NCI-H69 (cell line): Measurements from ENCODE around the gene HEPH.
"Not testable (repeated sequence)": the region's sequence is repeated elsewhere in the genome, so short reads cannot be mapped to it uniquely, and the experiment has no call there.

Source experiments
- DNase-seq: peaks from one replicate; lab custom pipeline; 2025; lab: John Stamatoyannopoulos, UW

HEPH gene

GRCh38 chrX:66163849-66164411 lies at the start of gene HEPH:
HEPH (plus strand) TSS chrX:66164247; CDS start chrX:66170571, 6,324 bp downstream.
- DNase-seq = no peak

- not testable (repeated sequence) for DNase-seq
These were observed 45.3 kb upstream of the HEPH start for GRCh38 chrX:66118722-66119121.

GRCh38 chrX:66121354-66121753 lies 42.7 kb upstream of the HEPH start:
- DNase-seq = not testable (repeated sequence)

GRCh38 chrX:66126662-66127061 lies 37.4 kb upstream of the HEPH start:
- DNase-seq = no peak

GRCh38 chrX:66130469-66130868 lies 33.6 kb upstream of the HEPH start:
- DNase-seq = no peak

GRCh38 chrX:66135284-66135683 lies 28.8 kb upstream of the HEPH start:
- DNase-seq = not testable (repeated sequence)

GRCh38 chrX:66142351-66142750 lies 21.7 kb upstream of the HEPH start:
- no peak for DNase-seq

GRCh38 chrX:66144258-66144657 lies 19.8 kb upstream of the HEPH start:
- DNase-seq = no peak

- DNase-seq = no peak
These were observed 14.5 kb upstream of the HEPH start for GRCh38 chrX:66149519-66149918.

GRCh38 chrX:66150163-66150562 lies 13.9 kb upstream of the HEPH start:
- no peak for DNase-seq

GRCh38 chrX:66162331-66162822 lies 1.7 kb upstream of the HEPH start:
- no peak for DNase-seq

GRCh38 chrX:66163447-66163846 lies 600 bp upstream of the HEPH start:
- DNase-seq = no peak

GRCh38 chrX:66164470-66164869 lies 423 bp downstream of the HEPH start:
- no peak for DNase-seq

GRCh38 chrX:66164931-66165330 lies 884 bp downstream of the HEPH start:
- no peak for DNase-seq

GRCh38 chrX:66166671-66167070 lies 2.6 kb downstream of the HEPH start:
- DNase-seq = no peak

- no peak for DNase-seq
These were observed 3.4 kb downstream of the HEPH start for GRCh38 chrX:66167431-66167830.

GRCh38 chrX:66176134-66176533 lies 12.1 kb downstream of the HEPH start:
- no peak for DNase-seq

- no peak for DNase-seq
These were observed 27.5 kb downstream of the HEPH start for GRCh38 chrX:66191563-66191962.

GRCh38 chrX:66193821-66194220 lies 29.8 kb downstream of the HEPH start:
- no peak for DNase-seq

- no peak for DNase-seq
These were observed 36.1 kb downstream of the HEPH start for GRCh38 chrX:66200050-66200664.

- DNase-seq = no peak
These were observed 37.1 kb downstream of the HEPH start for GRCh38 chrX:66200855-66201795.

GRCh38 chrX:66203114-66203513 lies 39.1 kb downstream of the HEPH start:
- DNase-seq = no peak

- DNase-seq = no peak
These were observed 57.8 kb downstream of the HEPH start for GRCh38 chrX:66221856-66222255.
